Activated naive CD4-positive, alpha-beta T cell treated with Interleukin-2 at 50 U/mL for 16 hours (primary cell): ENCODE measurements around the gene DLL1.
"Not testable (repeated sequence)": the region's sequence is repeated elsewhere in the genome, so short reads cannot be mapped to it uniquely, and the experiment has no call there.

Source experiments
- DNase-seq: peaks from one replicate; pipeline ENCODE4 v3.0.0-alpha.2; 2020

Gene DLL1, protein sequence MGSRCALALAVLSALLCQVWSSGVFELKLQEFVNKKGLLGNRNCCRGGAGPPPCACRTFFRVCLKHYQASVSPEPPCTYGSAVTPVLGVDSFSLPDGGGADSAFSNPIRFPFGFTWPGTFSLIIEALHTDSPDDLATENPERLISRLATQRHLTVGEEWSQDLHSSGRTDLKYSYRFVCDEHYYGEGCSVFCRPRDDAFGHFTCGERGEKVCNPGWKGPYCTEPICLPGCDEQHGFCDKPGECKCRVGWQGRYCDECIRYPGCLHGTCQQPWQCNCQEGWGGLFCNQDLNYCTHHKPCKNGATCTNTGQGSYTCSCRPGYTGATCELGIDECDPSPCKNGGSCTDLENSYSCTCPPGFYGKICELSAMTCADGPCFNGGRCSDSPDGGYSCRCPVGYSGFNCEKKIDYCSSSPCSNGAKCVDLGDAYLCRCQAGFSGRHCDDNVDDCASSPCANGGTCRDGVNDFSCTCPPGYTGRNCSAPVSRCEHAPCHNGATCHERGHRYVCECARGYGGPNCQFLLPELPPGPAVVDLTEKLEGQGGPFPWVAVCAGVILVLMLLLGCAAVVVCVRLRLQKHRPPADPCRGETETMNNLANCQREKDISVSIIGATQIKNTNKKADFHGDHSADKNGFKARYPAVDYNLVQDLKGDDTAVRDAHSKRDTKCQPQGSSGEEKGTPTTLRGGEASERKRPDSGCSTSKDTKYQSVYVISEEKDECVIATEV

DNA sequence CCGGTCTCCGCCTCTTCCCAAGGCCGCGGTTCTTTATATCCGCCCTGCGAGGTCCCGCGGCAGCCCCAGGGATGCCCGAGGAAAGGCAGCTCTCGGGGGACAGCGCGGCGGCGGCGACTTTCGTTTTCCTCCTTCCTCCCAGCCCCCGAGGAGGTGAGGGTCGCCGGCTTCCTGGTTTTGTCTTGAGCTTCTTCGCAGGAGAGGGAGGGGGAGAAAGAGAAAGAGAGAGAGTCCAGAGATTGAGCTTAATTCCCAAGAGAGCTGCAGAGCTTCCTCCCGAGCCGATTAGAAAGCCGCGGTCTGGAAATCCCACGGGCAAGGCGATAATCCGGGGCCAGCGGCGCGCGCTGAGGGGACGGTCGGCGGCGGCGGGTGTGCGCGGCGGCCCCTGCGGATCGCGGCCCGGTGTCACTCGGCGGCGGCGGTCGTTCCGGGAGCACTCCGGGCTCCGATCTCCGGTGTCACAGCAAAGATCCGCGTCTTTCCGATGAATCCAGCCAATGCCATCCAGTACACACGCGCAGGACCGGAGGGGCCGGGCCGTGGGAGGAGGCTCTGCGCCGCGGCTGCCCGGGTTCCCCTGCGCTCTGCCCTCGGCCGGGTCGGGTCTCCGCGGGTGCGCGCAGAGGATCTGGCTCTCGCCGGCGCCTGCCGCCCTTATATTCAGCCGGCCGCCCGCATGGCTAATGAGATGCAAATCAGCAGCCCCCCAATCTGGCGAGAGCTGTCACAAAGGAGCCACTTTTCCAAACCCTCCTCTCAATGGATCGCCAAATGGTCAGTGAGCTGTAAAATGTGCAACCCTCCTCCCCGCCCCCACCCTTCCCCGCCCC, at the start of gene DLL1:
DLL1 (minus strand) TSS at position 783 of the 833 bp plus-strand sequence. CDS start 939 bp downstream, outside the sequence.
- peak; percentile 32 for DNase-seq

DNA sequence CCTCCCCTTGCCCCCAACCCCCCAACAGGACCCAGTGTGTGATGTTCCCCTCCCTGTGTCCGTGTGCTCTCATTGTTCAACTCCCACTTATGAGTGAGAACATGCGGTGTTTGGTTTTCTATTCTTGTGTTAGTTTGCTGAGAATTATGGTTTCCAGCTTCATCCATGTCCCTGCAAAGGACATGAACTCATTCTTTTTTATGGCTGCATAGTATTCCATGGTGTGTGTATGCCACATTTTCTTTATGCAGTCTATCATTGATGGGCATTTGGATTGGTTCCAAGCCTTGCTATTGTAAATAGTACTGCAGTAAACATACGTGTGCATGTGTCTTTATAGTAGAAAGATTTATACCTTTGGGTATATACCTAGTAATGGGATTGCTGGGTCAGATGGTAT, 44.3 kb upstream of the DLL1 start:
- DNase-seq: not testable (repeated sequence)

- no peak for DNase-seq
Observed at GRCh38 chr6:170329321-170329720, 38.4 kb upstream of the DLL1 start.

- no peak for DNase-seq
Observed at GRCh38 chr6:170317718-170318117, 26.8 kb upstream of the DLL1 start.

GRCh38 chr6:170317076-170317475, 26.2 kb upstream of the DLL1 start:
- DNase-seq: no peak

- no peak for DNase-seq
Observed at GRCh38 chr6:170316071-170316470, 25.2 kb upstream of the DLL1 start.

- DNase-seq: no peak
Observed at GRCh38 chr6:170314983-170315382, 24.1 kb upstream of the DLL1 start.

DNA sequence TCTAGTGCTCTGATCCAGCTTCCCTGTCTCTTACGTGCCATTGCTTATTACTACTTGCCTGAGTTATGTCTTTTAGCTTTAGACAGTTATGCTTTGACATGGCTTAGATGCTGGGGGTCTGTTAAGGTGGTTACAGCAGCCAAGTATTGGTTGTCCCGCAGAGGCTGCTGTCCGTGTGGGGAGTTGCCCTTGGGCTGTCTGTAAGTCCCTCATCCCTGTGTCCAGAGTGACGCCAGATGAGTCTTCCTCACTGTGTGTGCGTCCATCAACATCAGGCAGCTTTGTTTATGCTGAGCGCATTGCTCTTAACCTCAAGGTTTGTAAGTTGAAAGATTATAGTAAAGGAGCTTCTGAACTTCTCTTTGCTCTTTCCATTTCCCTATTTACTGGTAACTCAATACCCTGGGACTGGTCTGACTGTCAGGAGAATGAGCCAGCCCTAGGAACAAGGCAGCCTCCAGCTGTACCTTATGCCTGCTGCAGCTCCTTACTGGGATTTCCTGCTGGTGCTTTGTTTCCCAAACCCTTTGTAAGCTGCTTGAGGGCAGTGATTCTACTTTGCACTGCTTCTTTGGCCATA, 22.9 kb upstream of the DLL1 start:
- DNase-seq: no peak

DNA sequence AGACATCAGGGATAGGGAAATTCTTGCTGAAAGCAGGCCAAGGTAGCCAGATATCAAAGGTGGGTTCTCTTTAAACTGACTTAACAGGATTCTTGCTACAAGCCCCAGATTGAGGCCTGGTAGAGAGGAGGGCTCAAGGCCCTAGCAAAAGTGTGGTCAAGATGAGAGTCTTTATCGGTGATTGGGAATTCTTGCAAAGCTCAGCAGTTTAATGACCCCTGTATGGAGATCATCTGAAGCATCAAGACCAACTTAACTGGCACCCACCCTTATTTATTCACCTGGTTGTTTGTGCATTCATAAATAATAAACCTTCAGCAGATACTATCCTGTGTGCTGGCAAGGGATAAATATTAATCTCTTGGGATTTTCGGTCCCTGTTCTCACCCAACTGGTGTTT, 22.0 kb upstream of the DLL1 start:
- no peak for DNase-seq

- DNase-seq: no peak
Observed at GRCh38 chr6:170311696-170312095, 20.8 kb upstream of the DLL1 start.

- DNase-seq: no peak
Observed at GRCh38 chr6:170308761-170309160, 17.9 kb upstream of the DLL1 start.

DNA sequence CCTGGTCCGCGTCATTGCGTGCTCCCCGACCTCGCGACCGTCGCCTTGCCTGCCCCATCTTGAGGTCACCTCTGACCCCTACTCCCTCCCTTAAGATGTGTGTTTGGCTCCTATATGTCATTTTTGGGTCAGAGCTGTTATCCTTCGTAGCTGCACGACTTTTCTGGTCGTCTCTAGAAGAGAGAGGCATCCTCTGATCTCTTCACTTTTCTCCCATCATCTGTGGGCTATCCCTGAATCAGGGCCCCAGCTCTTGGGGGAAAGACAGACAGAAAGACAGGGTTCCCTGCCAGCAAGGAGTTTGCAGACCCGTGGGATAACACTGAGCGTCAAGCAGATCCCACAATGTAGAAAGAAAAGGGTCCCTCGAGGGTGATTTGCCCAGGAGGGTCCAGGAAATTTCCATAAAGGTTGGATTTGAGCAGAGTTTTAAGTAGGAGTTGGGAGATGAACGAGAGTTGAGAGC, 16.2 kb upstream of the DLL1 start:
- DNase-seq: no peak

GRCh38 chr6:170306324-170307079, 15.6 kb upstream of the DLL1 start, which contains the start of gene FAM120B:
Gene FAM120B, plus strand, starts transcription at chr6:170306758. Its CDS starts 10,633 bp downstream, at chr6:170317391.
- DNase-seq: peak; percentile 97

GRCh38 chr6:170305805-170306323, 15.0 kb upstream of the DLL1 start:
- DNase-seq: no peak

GRCh38 chr6:170301184-170301583, 10.3 kb upstream of the DLL1 start:
- no peak for DNase-seq

DNA sequence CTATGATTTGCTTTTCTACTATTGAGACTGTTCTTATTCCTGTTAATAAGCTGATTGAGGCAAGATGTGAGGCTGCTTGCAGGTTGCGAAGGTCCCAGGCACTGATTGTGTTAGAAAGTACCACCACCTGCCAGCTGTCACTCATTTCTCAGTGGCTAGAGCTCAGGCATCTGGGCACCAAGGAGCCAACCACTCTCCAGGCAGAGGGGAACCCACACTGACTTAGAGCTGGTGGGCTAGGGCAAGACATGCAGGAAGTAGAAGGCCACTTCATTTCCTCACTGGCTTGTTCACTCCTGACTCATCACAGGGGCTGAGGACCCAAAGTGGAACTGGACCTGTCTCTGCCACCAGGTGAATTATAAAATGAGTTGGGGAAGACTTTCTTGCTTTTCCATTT, 7.8 kb upstream of the DLL1 start:
- no peak for DNase-seq

DNA sequence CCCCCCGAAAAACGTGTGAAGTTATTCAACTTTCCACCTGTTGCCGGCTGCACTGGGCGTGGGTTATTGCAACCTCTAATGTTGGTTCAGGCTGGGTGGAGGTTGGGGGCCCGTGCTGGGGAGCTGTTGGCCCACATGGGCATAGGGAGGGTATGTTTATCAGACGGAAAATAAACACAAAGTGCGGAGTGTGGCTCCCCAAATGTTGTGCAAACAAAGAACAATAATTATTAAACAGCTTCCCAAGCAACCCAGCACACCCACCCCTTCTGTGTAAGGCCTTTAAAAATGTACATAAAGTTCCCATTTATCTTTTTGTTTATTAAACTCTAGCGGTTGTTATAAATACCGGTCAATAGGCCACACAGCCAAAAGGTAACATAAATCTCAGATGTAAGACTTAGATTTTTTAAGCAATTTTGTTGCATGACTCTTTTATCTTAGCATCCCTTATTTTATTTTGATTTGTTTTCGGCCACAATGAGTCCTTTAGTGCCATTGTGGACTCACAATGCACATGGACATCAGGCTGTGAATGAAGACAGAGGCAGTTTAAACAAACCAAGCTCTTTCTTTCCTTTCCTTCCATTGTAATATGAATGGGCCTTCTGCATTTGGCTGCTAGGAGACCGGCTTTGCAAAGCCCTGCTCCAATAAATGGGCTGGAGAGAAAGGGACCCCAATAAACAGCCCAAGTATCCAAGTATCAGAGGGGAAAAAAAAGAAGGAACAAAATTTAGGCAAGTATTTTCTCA, 6.9 kb upstream of the DLL1 start:
- no peak for DNase-seq

DNA sequence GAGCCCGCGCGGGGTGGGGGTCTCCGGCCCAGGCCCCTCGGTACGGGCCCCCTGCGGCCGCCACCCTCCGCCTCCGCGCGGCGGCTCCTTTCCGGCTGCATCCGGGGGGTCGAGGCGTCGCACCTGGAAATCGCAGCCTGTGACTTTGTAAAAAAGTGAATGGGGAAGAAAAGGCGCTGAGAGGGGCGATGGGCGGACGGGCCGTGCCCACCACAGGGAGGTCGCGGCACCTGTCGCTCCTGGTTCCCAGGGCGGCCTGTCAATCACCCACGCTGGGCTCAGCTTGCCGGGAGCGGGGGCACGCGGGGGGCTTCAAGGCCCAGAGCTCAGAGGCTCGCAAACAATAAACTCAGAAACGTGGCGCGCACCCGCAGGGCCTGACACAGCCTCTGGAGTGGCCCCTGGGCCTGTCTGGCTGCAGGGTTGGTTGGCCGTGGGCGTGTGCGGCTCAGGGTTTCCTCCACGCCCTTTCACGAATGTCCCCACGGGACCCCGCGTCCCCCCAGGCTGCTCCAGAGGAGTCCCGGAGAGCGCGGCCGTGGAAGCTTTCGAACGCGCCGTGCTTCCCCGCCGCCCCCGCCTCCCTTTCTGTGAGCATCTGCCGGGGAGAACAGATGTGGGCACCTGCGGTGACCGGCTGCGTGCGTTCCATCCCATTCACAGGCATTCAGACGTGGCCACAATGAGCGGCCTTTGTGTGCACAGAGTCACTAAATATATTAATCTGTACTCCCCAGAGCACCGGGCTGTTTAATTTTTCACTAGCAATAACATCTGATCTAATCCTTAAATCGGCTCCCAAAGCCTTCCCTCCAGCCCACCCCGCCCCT, 6.1 kb upstream of the DLL1 start:
- no peak for DNase-seq

- no peak for DNase-seq
Observed at GRCh38 chr6:170296423-170296745, 5.5 kb upstream of the DLL1 start.
